HEK293 (cell line): ENCODE measurements around the gene TBC1D5.

Source experiments
- SP3 ChIP-seq: fragments of 450-650 bp; formaldehyde crosslinking; IDR thresholded peaks from 2 replicates; pipeline ENCODE4 v1.5.1; 2016; ENCODE audit warnings: missing biosample characterization, missing genetic modification characterization
- YY2 ChIP-seq: fragments of 450-650 bp; formaldehyde crosslinking; IDR thresholded peaks from 2 replicates; pipeline ENCODE4 v1.5.1; 2016; ENCODE audit warnings: missing biosample characterization, missing genetic modification characterization
- ZEB2 ChIP-seq: fragments of 450-650 bp; formaldehyde crosslinking; IDR thresholded peaks from 2 replicates; pipeline ENCODE4 v1.5.1; 2016; ENCODE audit warnings: missing biosample characterization, missing genetic modification characterization
- ZNF175 ChIP-seq: fragments of 450-650 bp; formaldehyde crosslinking; IDR thresholded peaks from 2 replicates; pipeline ENCODE4 v1.5.1; 2016; ENCODE audit warnings: missing biosample characterization, missing genetic modification characterization
- ZNF184 ChIP-seq: fragments of 450-650 bp; IDR thresholded peaks from 2 replicates; pipeline ENCODE4 v1.5.1; 2018; ENCODE audit warnings: missing biosample characterization, mild to moderate bottlenecking, missing genetic modification characterization
- ZNF221 ChIP-seq: fragments of 450-650 bp; formaldehyde crosslinking; IDR thresholded peaks from 2 replicates; pipeline ENCODE4 v1.5.1; 2017; ENCODE audit warnings: missing biosample characterization, missing genetic modification characterization, borderline replicate concordance
- ZNF23 ChIP-seq: fragments of 450-650 bp; formaldehyde crosslinking; IDR thresholded peaks from 2 replicates; pipeline ENCODE4 v1.5.1; 2016; ENCODE audit warnings: missing biosample characterization, missing genetic modification characterization, borderline replicate concordance
- ZNF274 ChIP-seq, 2 experiments: fragments of 200-500 bp in 1 of 2; fragments of 450-650 bp in 1 of 2; sonication (Bioruptor generic) in 1 of 2; formaldehyde crosslinking in 1 of 2; IDR thresholded peaks; 2 replicates each; pipeline versions ENCODE4 v1.5.1 to v1.6.1; 2014 to 2016; ENCODE audit warnings: borderline replicate concordance in 1 of 2, inconsistent platforms in 1 of 2, low read length in 1 of 2, missing biosample characterization in 1 of 2, missing genetic modification characterization in 1 of 2
- ZNF558 ChIP-seq: fragments of 450-650 bp; formaldehyde crosslinking; IDR thresholded peaks from 2 replicates; pipeline ENCODE4 v1.5.1; 2016; ENCODE audit warnings: missing biosample characterization, missing genetic modification characterization
- ZNF561 ChIP-seq: fragments of 450-650 bp; IDR thresholded peaks from 2 replicates; pipeline ENCODE4 v1.5.1; 2018; ENCODE audit warnings: missing biosample characterization, missing genetic modification characterization, borderline replicate concordance
- ZNF677 ChIP-seq: fragments of 450-650 bp; IDR thresholded peaks from 2 replicates; pipeline ENCODE4 v1.5.0; 2018; ENCODE audit warnings: missing biosample characterization, mild to moderate bottlenecking, missing genetic modification characterization, moderate library complexity
- ZNF701 ChIP-seq: fragments of 450-650 bp; formaldehyde crosslinking; IDR thresholded peaks from 2 replicates; pipeline ENCODE4 v1.5.1; 2016; ENCODE audit warnings: missing biosample characterization, missing genetic modification characterization
- TF ChIP-seq, protein P1 (sequence below): fragments of 450-650 bp; formaldehyde crosslinking; IDR thresholded peaks from 2 replicates; pipeline ENCODE4 v1.5.1; 2017; ENCODE audit warnings: missing biosample characterization, missing genetic modification characterization
- TF ChIP-seq, protein P2 (sequence below): fragments of 450-650 bp; formaldehyde crosslinking; conservative IDR thresholded peaks from 2 replicates; pipeline ENCODE4 v1.5.1; 2016; ENCODE audit warnings: low read depth, missing biosample characterization, missing genetic modification characterization
- TF ChIP-seq, protein P3 (sequence below): fragments of 450-650 bp; formaldehyde crosslinking; IDR thresholded peaks from 2 replicates; pipeline ENCODE4 v1.5.1; 2016; ENCODE audit warnings: missing biosample characterization, missing genetic modification characterization
- TF ChIP-seq, protein P4 (sequence below): fragments of 450-650 bp; formaldehyde crosslinking; IDR thresholded peaks from 2 replicates; pipeline ENCODE4 v1.5.1; 2016; ENCODE audit warnings: missing biosample characterization, missing genetic modification characterization
- TF ChIP-seq, protein P5 (sequence below): fragments of 450-650 bp; formaldehyde crosslinking; IDR thresholded peaks from 2 replicates; pipeline ENCODE4 v1.5.1; 2016; ENCODE audit warnings: missing biosample characterization, missing genetic modification characterization
- TF ChIP-seq, protein P6 (sequence below): fragments of 450-650 bp; IDR thresholded peaks from 2 replicates; pipeline ENCODE4 v1.5.1; 2018; ENCODE audit warnings: missing biosample characterization, missing genetic modification characterization
- TF ChIP-seq, protein P7 (sequence below): fragments of 450-650 bp; formaldehyde crosslinking; IDR thresholded peaks from 2 replicates; pipeline ENCODE4 v1.5.1; 2016; ENCODE audit warnings: missing biosample characterization, missing genetic modification characterization
- TF ChIP-seq, protein P8 (sequence below): fragments of 450-650 bp; formaldehyde crosslinking; IDR thresholded peaks from 2 replicates; pipeline ENCODE4; 2016; ENCODE audit warnings: missing biosample characterization, missing genetic modification characterization
- TF ChIP-seq, protein P9 (sequence below): IDR thresholded peaks from 2 replicates; pipeline ENCODE4 v1.6.1; 2011; ENCODE audit warnings: mild to moderate bottlenecking, low read depth, low read length, borderline replicate concordance

The TBC1D5 gene

DNA sequence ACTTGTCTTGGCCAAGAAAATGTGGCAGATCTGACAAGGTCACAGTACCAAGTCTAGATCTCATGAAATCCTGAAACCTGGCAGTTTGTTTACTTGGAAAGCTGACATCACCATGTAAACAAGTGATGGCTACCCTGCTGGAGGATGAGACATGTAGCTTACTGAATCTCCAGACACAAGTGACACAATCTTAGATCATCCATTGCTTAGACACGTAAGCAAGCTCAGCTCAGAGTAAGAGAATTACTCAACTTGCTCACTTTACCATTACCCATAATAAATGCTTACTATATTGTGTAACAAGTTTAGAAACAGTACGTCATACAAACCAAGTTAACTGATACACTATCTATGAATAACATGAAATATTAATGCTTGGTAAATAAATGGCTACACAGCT is 263.8 kb downstream of the TBC1D5 start (continued):
- TF ChIP-seq, protein P1, sequence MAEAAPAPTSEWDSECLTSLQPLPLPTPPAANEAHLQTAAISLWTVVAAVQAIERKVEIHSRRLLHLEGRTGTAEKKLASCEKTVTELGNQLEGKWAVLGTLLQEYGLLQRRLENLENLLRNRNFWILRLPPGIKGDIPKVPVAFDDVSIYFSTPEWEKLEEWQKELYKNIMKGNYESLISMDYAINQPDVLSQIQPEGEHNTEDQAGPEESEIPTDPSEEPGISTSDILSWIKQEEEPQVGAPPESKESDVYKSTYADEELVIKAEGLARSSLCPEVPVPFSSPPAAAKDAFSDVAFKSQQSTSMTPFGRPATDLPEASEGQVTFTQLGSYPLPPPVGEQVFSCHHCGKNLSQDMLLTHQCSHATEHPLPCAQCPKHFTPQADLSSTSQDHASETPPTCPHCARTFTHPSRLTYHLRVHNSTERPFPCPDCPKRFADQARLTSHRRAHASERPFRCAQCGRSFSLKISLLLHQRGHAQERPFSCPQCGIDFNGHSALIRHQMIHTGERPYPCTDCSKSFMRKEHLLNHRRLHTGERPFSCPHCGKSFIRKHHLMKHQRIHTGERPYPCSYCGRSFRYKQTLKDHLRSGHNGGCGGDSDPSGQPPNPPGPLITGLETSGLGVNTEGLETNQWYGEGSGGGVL (tag by site-specific recombination): peak; percentile 56
- TF ChIP-seq ZNF23 (tag by site-specific recombination): no peak
- TF ChIP-seq, protein P2, sequence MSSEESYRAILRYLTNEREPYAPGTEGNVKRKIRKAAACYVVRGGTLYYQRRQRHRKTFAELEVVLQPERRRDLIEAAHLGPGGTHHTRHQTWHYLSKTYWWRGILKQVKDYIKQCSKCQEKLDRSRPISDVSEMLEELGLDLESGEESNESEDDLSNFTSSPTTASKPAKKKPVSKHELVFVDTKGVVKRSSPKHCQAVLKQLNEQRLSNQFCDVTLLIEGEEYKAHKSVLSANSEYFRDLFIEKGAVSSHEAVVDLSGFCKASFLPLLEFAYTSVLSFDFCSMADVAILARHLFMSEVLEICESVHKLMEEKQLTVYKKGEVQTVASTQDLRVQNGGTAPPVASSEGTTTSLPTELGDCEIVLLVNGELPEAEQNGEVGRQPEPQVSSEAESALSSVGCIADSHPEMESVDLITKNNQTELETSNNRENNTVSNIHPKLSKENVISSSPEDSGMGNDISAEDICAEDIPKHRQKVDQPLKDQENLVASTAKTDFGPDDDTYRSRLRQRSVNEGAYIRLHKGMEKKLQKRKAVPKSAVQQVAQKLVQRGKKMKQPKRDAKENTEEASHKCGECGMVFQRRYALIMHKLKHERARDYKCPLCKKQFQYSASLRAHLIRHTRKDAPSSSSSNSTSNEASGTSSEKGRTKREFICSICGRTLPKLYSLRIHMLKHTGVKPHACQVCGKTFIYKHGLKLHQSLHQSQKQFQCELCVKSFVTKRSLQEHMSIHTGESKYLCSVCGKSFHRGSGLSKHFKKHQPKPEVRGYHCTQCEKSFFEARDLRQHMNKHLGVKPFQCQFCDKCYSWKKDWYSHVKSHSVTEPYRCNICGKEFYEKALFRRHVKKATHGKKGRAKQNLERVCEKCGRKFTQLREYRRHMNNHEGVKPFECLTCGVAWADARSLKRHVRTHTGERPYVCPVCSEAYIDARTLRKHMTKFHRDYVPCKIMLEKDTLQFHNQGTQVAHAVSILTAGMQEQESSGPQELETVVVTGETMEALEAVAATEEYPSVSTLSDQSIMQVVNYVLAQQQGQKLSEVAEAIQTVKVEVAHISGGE: no peak
- TF ChIP-seq ZNF677 (tag by site-specific recombination): no peak
- TF ChIP-seq, protein P3, sequence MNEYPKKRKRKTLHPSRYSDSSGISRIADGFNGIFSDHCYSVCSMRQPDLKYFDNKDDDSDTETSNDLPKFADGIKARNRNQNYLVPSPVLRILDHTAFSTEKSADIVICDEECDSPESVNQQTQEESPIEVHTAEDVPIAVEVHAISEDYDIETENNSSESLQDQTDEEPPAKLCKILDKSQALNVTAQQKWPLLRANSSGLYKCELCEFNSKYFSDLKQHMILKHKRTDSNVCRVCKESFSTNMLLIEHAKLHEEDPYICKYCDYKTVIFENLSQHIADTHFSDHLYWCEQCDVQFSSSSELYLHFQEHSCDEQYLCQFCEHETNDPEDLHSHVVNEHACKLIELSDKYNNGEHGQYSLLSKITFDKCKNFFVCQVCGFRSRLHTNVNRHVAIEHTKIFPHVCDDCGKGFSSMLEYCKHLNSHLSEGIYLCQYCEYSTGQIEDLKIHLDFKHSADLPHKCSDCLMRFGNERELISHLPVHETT (tag by site-specific recombination): peak; percentile 83
- peak; percentile 51; the same call in 1 of the 2 replicates for TF ChIP-seq ZNF558 (tag by site-specific recombination)
- TF ChIP-seq, protein P4, sequence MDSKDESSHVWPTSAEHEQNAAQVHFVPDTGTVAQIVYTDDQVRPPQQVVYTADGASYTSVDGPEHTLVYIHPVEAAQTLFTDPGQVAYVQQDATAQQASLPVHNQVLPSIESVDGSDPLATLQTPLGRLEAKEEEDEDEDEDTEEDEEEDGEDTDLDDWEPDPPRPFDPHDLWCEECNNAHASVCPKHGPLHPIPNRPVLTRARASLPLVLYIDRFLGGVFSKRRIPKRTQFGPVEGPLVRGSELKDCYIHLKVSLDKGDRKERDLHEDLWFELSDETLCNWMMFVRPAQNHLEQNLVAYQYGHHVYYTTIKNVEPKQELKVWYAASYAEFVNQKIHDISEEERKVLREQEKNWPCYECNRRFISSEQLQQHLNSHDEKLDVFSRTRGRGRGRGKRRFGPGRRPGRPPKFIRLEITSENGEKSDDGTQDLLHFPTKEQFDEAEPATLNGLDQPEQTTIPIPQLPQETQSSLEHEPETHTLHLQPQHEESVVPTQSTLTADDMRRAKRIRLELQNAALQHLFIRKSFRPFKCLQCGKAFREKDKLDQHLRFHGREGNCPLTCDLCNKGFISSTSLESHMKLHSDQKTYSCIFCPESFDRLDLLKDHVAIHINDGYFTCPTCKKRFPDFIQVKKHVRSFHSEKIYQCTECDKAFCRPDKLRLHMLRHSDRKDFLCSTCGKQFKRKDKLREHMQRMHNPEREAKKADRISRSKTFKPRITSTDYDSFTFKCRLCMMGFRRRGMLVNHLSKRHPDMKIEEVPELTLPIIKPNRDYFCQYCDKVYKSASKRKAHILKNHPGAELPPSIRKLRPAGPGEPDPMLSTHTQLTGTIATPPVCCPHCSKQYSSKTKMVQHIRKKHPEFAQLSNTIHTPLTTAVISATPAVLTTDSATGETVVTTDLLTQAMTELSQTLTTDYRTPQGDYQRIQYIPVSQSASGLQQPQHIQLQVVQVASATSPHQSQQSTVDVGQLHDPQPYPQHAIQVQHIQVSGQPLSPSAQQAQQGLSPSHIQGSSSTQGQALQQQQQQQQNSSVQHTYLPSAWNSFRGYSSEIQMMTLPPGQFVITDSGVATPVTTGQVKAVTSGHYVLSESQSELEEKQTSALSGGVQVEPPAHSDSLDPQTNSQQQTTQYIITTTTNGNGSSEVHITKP (tag by site-specific recombination): 0 out of 2 replicates have a peak, but pooled peaks have one; percentile 13
- peak; percentile 37; the same call in 1 of the 2 replicates for TF ChIP-seq YY2 (tag by site-specific recombination)
- TF ChIP-seq ZNF561: no peak
- TF ChIP-seq, protein P5, sequence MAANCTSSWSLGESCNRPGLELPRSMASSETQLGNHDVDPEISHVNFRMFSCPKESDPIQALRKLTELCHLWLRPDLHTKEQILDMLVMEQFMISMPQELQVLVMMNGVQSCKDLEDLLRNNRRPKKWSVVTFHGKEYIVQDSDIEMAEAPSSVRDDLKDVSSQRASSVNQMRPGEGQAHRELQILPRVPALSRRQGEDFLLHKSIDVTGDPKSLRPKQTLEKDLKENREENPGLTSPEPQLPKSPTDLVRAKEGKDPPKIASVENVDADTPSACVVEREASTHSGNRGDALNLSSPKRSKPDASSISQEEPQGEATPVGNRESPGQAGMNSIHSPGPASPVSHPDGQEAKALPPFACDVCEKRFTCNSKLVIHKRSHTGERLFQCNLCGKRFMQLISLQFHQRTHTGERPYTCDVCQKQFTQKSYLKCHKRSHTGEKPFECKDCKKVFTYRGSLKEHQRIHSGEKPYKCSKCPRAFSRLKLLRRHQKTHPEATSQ (tag by site-specific recombination): no peak
- TF ChIP-seq, protein P6, sequence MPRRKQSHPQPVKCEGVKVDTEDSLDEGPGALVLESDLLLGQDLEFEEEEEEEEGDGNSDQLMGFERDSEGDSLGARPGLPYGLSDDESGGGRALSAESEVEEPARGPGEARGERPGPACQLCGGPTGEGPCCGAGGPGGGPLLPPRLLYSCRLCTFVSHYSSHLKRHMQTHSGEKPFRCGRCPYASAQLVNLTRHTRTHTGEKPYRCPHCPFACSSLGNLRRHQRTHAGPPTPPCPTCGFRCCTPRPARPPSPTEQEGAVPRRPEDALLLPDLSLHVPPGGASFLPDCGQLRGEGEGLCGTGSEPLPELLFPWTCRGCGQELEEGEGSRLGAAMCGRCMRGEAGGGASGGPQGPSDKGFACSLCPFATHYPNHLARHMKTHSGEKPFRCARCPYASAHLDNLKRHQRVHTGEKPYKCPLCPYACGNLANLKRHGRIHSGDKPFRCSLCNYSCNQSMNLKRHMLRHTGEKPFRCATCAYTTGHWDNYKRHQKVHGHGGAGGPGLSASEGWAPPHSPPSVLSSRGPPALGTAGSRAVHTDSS (tag by site-specific recombination): no peak
- no peak for TF ChIP-seq SP3 (tag by site-specific recombination)
- TF ChIP-seq ZEB2 (tag by site-specific recombination): peak; percentile 82
- TF ChIP-seq, protein P7, sequence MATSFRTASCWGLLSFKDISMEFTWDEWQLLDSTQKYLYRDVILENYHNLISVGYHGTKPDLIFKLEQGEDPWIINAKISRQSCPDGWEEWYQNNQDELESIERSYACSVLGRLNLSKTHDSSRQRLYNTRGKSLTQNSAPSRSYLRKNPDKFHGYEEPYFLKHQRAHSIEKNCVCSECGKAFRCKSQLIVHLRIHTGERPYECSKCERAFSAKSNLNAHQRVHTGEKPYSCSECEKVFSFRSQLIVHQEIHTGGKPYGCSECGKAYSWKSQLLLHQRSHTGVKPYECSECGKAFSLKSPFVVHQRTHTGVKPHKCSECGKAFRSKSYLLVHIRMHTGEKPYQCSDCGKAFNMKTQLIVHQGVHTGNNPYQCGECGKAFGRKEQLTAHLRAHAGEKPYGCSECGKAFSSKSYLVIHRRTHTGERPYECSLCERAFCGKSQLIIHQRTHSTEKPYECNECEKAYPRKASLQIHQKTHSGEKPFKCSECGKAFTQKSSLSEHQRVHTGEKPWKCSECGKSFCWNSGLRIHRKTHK: no peak
- peak; percentile 86 for TF ChIP-seq ZNF184 (tag by site-specific recombination)
- no peak for TF ChIP-seq ZNF274 (IDR thresholded peaks at IDR 0.05; ENCODE audit: low read length)
- no peak for TF ChIP-seq ZNF274 (tag by site-specific recombination; IDR thresholded peaks at IDR 0.05; ENCODE audit: borderline replicate concordance)
- no peak for TF ChIP-seq ZNF221 (tag by site-specific recombination)
- no peak for TF ChIP-seq ZNF175 (tag by site-specific recombination)
- no peak for TF ChIP-seq ZNF701 (tag by site-specific recombination)
- TF ChIP-seq, protein P8, sequence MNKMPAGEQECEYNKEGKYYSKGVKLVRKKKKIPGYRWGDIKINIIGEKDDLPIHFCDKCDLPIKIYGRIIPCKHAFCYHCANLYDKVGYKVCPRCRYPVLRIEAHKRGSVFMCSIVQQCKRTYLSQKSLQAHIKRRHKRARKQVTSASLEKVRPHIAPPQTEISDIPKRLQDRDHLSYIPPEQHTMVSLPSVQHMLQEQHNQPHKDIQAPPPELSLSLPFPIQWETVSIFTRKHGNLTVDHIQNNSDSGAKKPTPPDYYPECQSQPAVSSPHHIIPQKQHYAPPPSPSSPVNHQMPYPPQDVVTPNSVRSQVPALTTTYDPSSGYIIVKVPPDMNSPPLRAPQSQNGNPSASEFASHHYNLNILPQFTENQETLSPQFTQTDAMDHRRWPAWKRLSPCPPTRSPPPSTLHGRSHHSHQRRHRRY (tag by site-specific recombination): no peak
- TF ChIP-seq, protein P9, sequence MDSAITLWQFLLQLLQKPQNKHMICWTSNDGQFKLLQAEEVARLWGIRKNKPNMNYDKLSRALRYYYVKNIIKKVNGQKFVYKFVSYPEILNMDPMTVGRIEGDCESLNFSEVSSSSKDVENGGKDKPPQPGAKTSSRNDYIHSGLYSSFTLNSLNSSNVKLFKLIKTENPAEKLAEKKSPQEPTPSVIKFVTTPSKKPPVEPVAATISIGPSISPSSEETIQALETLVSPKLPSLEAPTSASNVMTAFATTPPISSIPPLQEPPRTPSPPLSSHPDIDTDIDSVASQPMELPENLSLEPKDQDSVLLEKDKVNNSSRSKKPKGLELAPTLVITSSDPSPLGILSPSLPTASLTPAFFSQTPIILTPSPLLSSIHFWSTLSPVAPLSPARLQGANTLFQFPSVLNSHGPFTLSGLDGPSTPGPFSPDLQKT: no peak
